HCT116 (cell line): Measurements from ENCODE around the gene LRG1. TPM values are rescaled to one million over a fixed set of nuclear protein-coding genes. Genes with fewer than 3 reads are reported as not detected.

ENCODE experiments used
- ATAC-seq: fragments of 200-7000 bp; cut with Tn5 transposase; 2 replicates; pipeline ENCODE4 v1.9.1; 2020; ENCODE audit warnings: mild to moderate bottlenecking, moderate library complexity
- BruUV-seq: library from RNA; stranded (reverse); fragments of 400-500 nt; replicated peaks from 2 replicates; lab custom pipeline; 2021; lab: Mats Ljungman, UMichigan
- CTCF ChIA-PET: fragments of 300-600 bp; sonication (Branson Sonifier 250); formaldehyde crosslinking; loops from one replicate; lab custom pipeline; 2021; ENCODE audit warnings: antibody characterized with exemption; lab: Charles Lee
- POLR2A ChIA-PET: fragments of 300-600, 350-600 bp; sonication (Branson Sonifier 250); formaldehyde crosslinking; loops from one replicate; lab custom pipeline; 2021; ENCODE audit warnings: antibody characterized with exemption; lab: Charles Lee
- RAD21 ChIA-PET, 2 experiments: fragments of 300-600 bp; sonication (Branson Sonifier 250); formaldehyde crosslinking; loops; one replicate each; lab custom pipeline; 2023; ENCODE audit warnings: low total read pairs in 2 of 2; ENCODE audit not compliant: uncharacterized antibody in 2 of 2, unreplicated experiment in 2 of 2, low non-redundant PET in 1 of 2; lab: Charles Lee
- DNase-seq: peaks from one replicate; pipeline ENCODE4 v3.0.0-alpha.2; 2010; ENCODE audit warnings: low read depth, low spot score
- H2AFZ ChIP-seq: fragments of 200-600 bp; shearing (Covaris generic), sonication (generic); 2 replicates; pipeline ENCODE4 v1.6.1; 2017; ENCODE audit warnings: low read depth, mixed run types, mixed read lengths, antibody characterized with exemption, low read length; ENCODE audit not compliant: poor library complexity, severe bottlenecking
- H3K27ac ChIP-seq: 2 replicates; pipeline ENCODE4 v1.5.1; 2012; ENCODE audit warnings: low read depth, low read length
- H3K27me3 ChIP-seq: fragments of 200-600 bp; sonication (generic); 2 replicates; pipeline ENCODE4 v1.6.1; 2016; ENCODE audit warnings: mixed run types, low read length, mixed read lengths; ENCODE audit not compliant: insufficient read depth
- H3K36me3 ChIP-seq, 2 experiments: fragments of 200-500 bp in 1 of 2; fragments of 200-600 bp in 1 of 2; sonication (Bioruptor generic) in 1 of 2; sonication (generic) in 1 of 2; 2 replicates each; pipeline versions ENCODE4 v1.5.1 to v1.6.1; 2014 to 2016; ENCODE audit warnings: low read length in 2 of 2, inconsistent platforms in 1 of 2, mixed read lengths in 1 of 2, mixed run types in 1 of 2; ENCODE audit not compliant: insufficient read depth in 2 of 2, control insufficient read depth in 1 of 2
- H3K4me1 ChIP-seq, 2 experiments: fragments of 200-600 bp in 1 of 2; sonication (generic) in 1 of 2; 2 replicates each; pipeline versions ENCODE4 v1.5.1 to v1.6.1; 2012 to 2017; ENCODE audit warnings: low read length in 2 of 2, inconsistent platforms in 1 of 2, mild to moderate bottlenecking in 1 of 2, mixed read lengths in 1 of 2, mixed run types in 1 of 2, moderate library complexity in 1 of 2; ENCODE audit not compliant: insufficient read depth in 2 of 2, control insufficient read depth in 1 of 2
- H3K4me2 ChIP-seq: fragments of 200-600 bp; sonication (generic); 2 replicates; pipeline ENCODE4 v1.6.1; 2017; ENCODE audit warnings: mixed run types, low read length, mixed read lengths
- H3K4me3 ChIP-seq, 2 experiments: fragments of 200-600 bp in 1 of 2; sonication (generic) in 1 of 2; replicated peaks in 1 of 2; 2 replicates each; pipeline ENCODE4 v1.5.1; 2011 to 2016; ENCODE audit warnings: low read length in 2 of 2, control low read depth in 1 of 2, low read depth in 1 of 2, mild to moderate bottlenecking in 1 of 2, mixed read lengths in 1 of 2, mixed run types in 1 of 2
- H3K79me2 ChIP-seq: fragments of 200-600 bp; sonication (generic); 2 replicates; pipeline ENCODE4 v1.6.1; 2017; ENCODE audit warnings: mild to moderate bottlenecking, mixed run types, low read length, moderate library complexity, mixed read lengths; ENCODE audit not compliant: insufficient read depth
- H3K9ac ChIP-seq: fragments of 200-600 bp; sonication (generic); 2 replicates; pipeline ENCODE4 v1.6.1; 2016; ENCODE audit warnings: low read length, mixed read lengths
- H3K9me2 ChIP-seq: fragments of 200-600 bp; sonication (generic), shearing (Covaris generic); 2 replicates; pipeline ENCODE4 v1.6.1; 2017; ENCODE audit warnings: mixed run types, mild to moderate bottlenecking, moderate library complexity; ENCODE audit not compliant: insufficient read depth
- H3K9me3 ChIP-seq, 2 experiments: fragments of 200-500 bp in 1 of 2; fragments of 200-600 bp in 1 of 2; sonication (Bioruptor generic) in 1 of 2; sonication (generic) in 1 of 2; 2 replicates each; pipeline ENCODE4 v1.6.1; 2014 to 2017; ENCODE audit warnings: low read length in 2 of 2, mixed read lengths in 2 of 2, inconsistent platforms in 1 of 2, low read depth in 1 of 2, mild to moderate bottlenecking in 1 of 2, mixed run types in 1 of 2, moderate library complexity in 1 of 2; ENCODE audit not compliant: control insufficient read depth in 1 of 2, insufficient read depth in 1 of 2
- H4K20me1 ChIP-seq: fragments of 200-600 bp; sonication (generic), shearing (Covaris generic); 2 replicates; pipeline ENCODE4 v1.6.1; 2017; ENCODE audit warnings: mixed run types, mild to moderate bottlenecking, moderate library complexity; ENCODE audit not compliant: insufficient read depth
- ATF3 ChIP-seq: IDR thresholded peaks from 2 replicates; pipeline ENCODE4 v1.6.1; 2012
- CBX3 ChIP-seq: IDR thresholded peaks from 2 replicates; pipeline ENCODE4 v1.6.1; 2012; ENCODE audit warnings: low read depth
- CTCF ChIP-seq, 3 experiments: fragments of 200-600 bp in 1 of 3; sonication (generic) in 1 of 3; IDR thresholded peaks in 2 of 3; conservative IDR thresholded peaks in 1 of 3; 2 replicates each; pipeline ENCODE4 v1.5.1; 2012 to 2017; ENCODE audit warnings: low read depth in 2 of 3, low read length in 2 of 3, antibody characterized with exemption in 1 of 3, borderline replicate concordance in 1 of 3, control low read depth in 1 of 3, mild to moderate bottlenecking in 1 of 3, mixed read lengths in 1 of 3, mixed run types in 1 of 3, moderate library complexity in 1 of 3; ENCODE audit not compliant: insufficient read depth in 1 of 3
- EZH2phosphoT487 ChIP-seq: fragments of 200-600 bp; IDR thresholded peaks from 2 replicates; pipeline ENCODE4 v1.6.1; 2018; ENCODE audit warnings: antibody characterized with exemption, borderline replicate concordance
- JUND ChIP-seq: IDR thresholded peaks from 2 replicates; pipeline ENCODE4 v1.6.1; 2012
- POLR2A ChIP-seq: IDR thresholded peaks from 2 replicates; pipeline ENCODE4 v1.7.0; 2011; ENCODE audit warnings: borderline replicate concordance; ENCODE audit not compliant: insufficient read depth, insufficient read length; ENCODE audit errors: extremely low read depth
- POLR2AphosphoS5 ChIP-seq: IDR thresholded peaks from 2 replicates; pipeline ENCODE4 v1.6.1; 2011; ENCODE audit warnings: mild to moderate bottlenecking, low read depth, low read length, moderate library complexity
- SIN3A ChIP-seq: IDR thresholded peaks from 2 replicates; pipeline ENCODE4 v1.6.1; 2012; ENCODE audit warnings: low read depth
- SP1 ChIP-seq: IDR thresholded peaks from 2 replicates; pipeline ENCODE4 v1.6.1; 2012; ENCODE audit warnings: low read depth
- SRF ChIP-seq: IDR thresholded peaks from 2 replicates; pipeline ENCODE4 v1.6.1; 2012; ENCODE audit warnings: low read depth
- ZFX ChIP-seq: fragments of 450-650 bp; IDR thresholded peaks from 2 replicates; pipeline ENCODE4 v1.6.1; 2017
- intact Hi-C: fragments of 100-400 bp; cut with micrococcal nuclease; formaldehyde crosslinking; loops from 2 replicates; pipeline ENCODE4 v1.10.0; 2022
- total RNA-seq: library from RNA; stranded (reverse); gene quantifications from one replicate; pipeline ENCODE4 v1.2.1, GENCODE V29; 2021; ENCODE audit not compliant: unreplicated experiment
- TF ChIP-seq, protein P1 (sequence below): IDR thresholded peaks from 2 replicates; pipeline ENCODE4 v1.6.1; 2012

Gene LRG1
- total RNA-seq, 1 experiment from 2014 or later: 1.3 TPM

GRCh38 chr19:4493929-4494690 lies 45.7 kb downstream of the LRG1 start:
- H3K79me2 ChIP-seq: no peaks in the 10 kb centered on the region
- no peaks in the 10 kb centered on the region for H3K27me3 ChIP-seq
- TF ChIP-seq ZFX (no peak), JUND (no peak), SP1 (no peak), CTCF (IDR thresholded peaks at IDR 0.05 in 2 of 3, conservative IDR thresholded peaks at IDR 0.05 in 1 of 3; ENCODE audit: borderline replicate concordance in 1 of 3, insufficient read depth in 1 of 3, low read depth in 2 of 3, low read length in 2 of 3) (no peak), SIN3A (no peak), POLR2AphosphoS5 (no peak), EZH2phosphoT487 (no peak), CBX3 (no peak), SRF (no peak), POLR2A (no peak), ATF3 (no peak)
- TF ChIP-seq, protein P1, sequence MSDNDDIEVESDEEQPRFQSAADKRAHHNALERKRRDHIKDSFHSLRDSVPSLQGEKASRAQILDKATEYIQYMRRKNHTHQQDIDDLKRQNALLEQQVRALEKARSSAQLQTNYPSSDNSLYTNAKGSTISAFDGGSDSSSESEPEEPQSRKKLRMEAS: no peak
- BruUV-seq: no TSS peak
- H3K9me2 ChIP-seq: no peaks in the 10 kb centered on the region
- no peak for DNase-seq
- peaks cover 0 to 3% of the 10 kb centered on the region in 2 experiments; a peak in 2 of 4 replicates for H3K4me1 ChIP-seq
- ChIA-PET POLR2A (no interaction called here), RAD21 (no interaction called here), CTCF (no interaction called here)
- H2AFZ ChIP-seq: no peak overlapping the region
- peaks cover 0 to 4% of the 10 kb centered on the region in 2 experiments; a peak in 1 of 4 replicates for H3K9me3 ChIP-seq
- H3K9ac ChIP-seq: no peak overlapping the region
- intact Hi-C loops: no loop called here
- H3K4me2 ChIP-seq: no peak overlapping the region
- H3K4me3 ChIP-seq: no peak overlapping the region
- ATAC-seq: no peak
- H3K36me3 ChIP-seq: peaks cover 6 to 33% of the 10 kb centered on the region in 2 experiments; a peak in 3 of 4 replicates
- H3K27ac ChIP-seq: no peak overlapping the region
- no peaks in the 10 kb centered on the region for H4K20me1 ChIP-seq
